ENCODE measurements around the gene MKKS.

DNA sequence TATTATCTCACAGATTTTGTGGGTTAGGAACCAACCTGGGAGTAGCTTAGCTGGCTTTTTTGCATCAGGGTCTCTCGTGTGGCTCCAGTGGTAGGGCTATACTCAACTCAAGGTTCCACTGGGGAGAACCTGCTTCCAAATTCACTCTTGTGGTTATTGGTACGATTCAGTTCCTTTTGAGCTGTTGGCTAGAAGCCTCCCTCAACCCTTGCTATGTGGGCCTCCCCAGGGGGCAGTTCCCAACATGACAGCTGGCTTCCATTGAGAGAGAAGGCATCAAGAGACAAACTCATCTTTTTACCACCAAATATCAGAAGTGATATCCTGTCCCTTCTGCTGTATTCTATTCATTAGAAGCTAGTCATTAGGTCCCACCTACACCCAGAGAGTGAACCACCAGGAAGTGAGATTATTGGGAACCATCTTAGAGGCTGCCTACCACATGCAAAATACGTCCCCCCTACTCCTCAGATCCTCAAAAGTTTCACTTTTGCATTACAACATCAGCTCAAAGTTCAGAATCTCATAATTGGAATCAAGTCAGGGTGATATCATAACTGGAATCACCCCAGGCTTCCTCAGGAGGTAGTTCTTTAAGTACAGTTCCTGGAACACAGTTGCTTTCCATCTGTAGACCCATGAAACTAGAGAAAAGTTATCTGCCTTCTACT, 30.9 kb downstream of the MKKS start:
- TF ChIP-seq CTCF (IDR thresholded peaks at IDR 0.05) (no peak), POLR2A (IDR thresholded peaks at IDR 0.05) (no peak)

All from prostate gland (tissue), 2 donors.